Skeletal muscle tissue (tissue), 4 donors: ENCODE results near the gene ZSCAN10. TPM values are rescaled to one million over a fixed set of nuclear protein-coding genes. Genes with fewer than 3 reads are reported as not detected.
"Not testable (repeated sequence)": the region's sequence is repeated elsewhere in the genome, so short reads cannot be mapped to it uniquely, and the experiment has no call there.

Experiments
- H3K27ac ChIP-seq: one replicate; pipeline ENCODE4 v1.7.0; 2013; ENCODE audit warnings: mild to moderate bottlenecking, low read depth, low read length, inconsistent platforms
- H3K27me3 ChIP-seq, 3 donors: one replicate each; pipeline ENCODE4 v1.7.0; 2013; ENCODE audit warnings: low read length in 3 of 3; ENCODE audit not compliant: control insufficient read depth in 3 of 3, insufficient read depth in 3 of 3
- H3K36me3 ChIP-seq, 3 donors: one replicate each; pipeline ENCODE4 v1.7.0; 2013; ENCODE audit warnings: low read length in 3 of 3; ENCODE audit not compliant: control insufficient read depth in 3 of 3, insufficient read depth in 3 of 3
- H3K4me1 ChIP-seq, 3 donors: one replicate each; pipeline ENCODE4 v1.7.0; 2013; ENCODE audit warnings: low read length in 3 of 3, mild to moderate bottlenecking in 3 of 3; ENCODE audit not compliant: control insufficient read depth in 3 of 3, insufficient read depth in 3 of 3
- H3K4me3 ChIP-seq, 3 donors: one replicate each; pipeline ENCODE4 v1.7.0; 2013; ENCODE audit warnings: low read length in 3 of 3
- H3K9ac ChIP-seq, 3 donors: one replicate each; pipeline ENCODE4 v1.7.0; 2013; ENCODE audit warnings: low read length in 3 of 3, mild to moderate bottlenecking in 3 of 3, moderate library complexity in 2 of 3, low read depth in 1 of 3
- H3K9me3 ChIP-seq, 3 donors: one replicate each; pipeline ENCODE4 v1.7.0; 2013; ENCODE audit warnings: low read length in 3 of 3; ENCODE audit not compliant: control insufficient read depth in 3 of 3
- total RNA-seq: library from RNA; depleted of rRNA; stranded (reverse); fragments of >200 nt; gene quantifications from one replicate; pipeline ENCODE4 v1.2.3, GENCODE V29; 2014
- donor health status: Osteomylitis.

ZSCAN10 gene
- total RNA-seq, 1 donor from 2014 or later = not detected

DNA sequence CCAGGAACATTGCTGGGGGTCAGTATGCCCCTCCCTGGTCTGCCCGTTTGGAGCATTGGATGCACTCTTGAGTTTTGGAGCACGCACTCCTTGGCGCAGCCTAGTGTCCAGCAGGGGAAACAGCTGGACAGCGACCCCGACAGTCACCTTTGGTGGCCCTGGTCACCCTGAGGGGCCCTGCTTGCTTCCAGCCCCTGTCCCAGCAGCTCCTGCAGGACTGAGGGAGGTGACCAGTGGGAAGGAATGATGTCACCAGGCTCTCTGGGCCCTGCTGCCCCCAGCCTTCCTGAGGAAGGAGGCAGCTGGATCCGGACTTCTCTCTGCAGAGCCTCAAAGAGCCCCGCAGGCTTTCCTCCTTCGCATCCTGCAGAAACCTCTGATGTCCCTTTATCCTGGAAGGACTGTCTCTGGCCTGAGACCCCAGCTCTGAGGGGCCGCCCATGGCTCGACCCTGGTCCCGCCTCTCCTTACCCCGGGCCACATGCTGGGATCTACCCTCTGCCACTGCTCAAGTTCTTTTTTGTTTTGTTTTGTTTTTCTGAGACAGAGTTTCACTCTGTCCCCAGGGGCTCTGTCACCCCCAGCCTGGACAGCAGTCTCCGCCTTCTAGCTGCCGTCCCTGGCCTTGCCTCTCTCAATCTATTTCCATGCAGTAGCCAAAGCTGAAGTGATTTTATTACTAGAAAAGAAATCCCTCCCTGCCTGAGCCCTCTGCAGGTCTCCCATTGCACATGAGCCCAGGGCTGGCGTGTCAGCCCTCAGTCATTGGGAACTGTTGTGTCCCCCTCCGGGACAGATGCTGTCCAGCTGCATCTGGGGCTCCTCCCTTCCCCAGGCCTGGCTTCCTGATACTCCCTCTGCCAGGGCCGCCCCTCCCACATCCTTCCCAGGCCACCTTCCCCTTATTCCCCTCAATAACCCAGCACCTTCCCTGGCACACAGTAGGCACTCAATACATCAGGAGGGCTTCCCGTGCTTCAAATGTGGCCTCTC, 11.6 kb downstream of the ZSCAN10 start:
- Histone ChIP-seq H3K4me1 (peaks cover 8 to 24% (median 17%) of the 10 kb centered on the region in 3 donors), H3K9ac (peak overlapping the region in 2 of 3 donors; percentile 61 to 70), H3K27ac (peak overlapping the region; percentile 45), H3K9me3 (no peaks in the 10 kb centered on the region), H3K4me3 (peak overlapping the region in 2 of 3 donors; percentile 50 to 51), H3K27me3 (peaks cover 0 to 6% (median 4%) of the 10 kb centered on the region in 3 donors), H3K36me3 (no peaks in the 10 kb centered on the region)

- H3K36me3 ChIP-seq = no peaks in the 10 kb centered on the region
- H3K9me3 ChIP-seq = no peaks in the 10 kb centered on the region
- peak overlapping the region; percentile 50 to 52 (median 51) for H3K4me3 ChIP-seq
- H3K27me3 ChIP-seq = no peaks in the 10 kb centered on the region
- H3K9ac ChIP-seq = peak overlapping the region; percentile 56 to 70 (median 61)
- H3K27ac ChIP-seq = peak overlapping the region; percentile 45
- peaks cover 8 to 24% (median 17%) of the 10 kb centered on the region in 3 donors for H3K4me1 ChIP-seq
Observed at GRCh38 chr16:3086596-3087242, 12.4 kb downstream of the ZSCAN10 start.

- Histone ChIP-seq H3K27ac (peak overlapping the region; percentile 45), H3K4me1 (peaks cover 8 to 24% (median 17%) of the 10 kb centered on the region in 3 donors), H3K27me3 (no peaks in the 10 kb centered on the region), H3K4me3 (peak overlapping the region in 1 of 3 donors; percentile 51), H3K9ac (peak overlapping the region in 2 of 3 donors; percentile 56 to 70), H3K36me3 (no peaks in the 10 kb centered on the region), H3K9me3 (no peaks in the 10 kb centered on the region)
Observed at GRCh38 chr16:3085868-3086595, 13.1 kb downstream of the ZSCAN10 start.

GRCh38 chr16:3084969-3085670, 14.0 kb downstream of the ZSCAN10 start:
- Histone ChIP-seq H3K9ac (no peak overlapping the region), H3K4me3 (no peak overlapping the region), H3K9me3 (no peaks in the 10 kb centered on the region), H3K36me3 (no peaks in the 10 kb centered on the region), H3K27ac (no peak overlapping the region), H3K4me1 (peaks cover 8 to 24% (median 17%) of the 10 kb centered on the region in 3 donors), H3K27me3 (no peaks in the 10 kb centered on the region)

DNA sequence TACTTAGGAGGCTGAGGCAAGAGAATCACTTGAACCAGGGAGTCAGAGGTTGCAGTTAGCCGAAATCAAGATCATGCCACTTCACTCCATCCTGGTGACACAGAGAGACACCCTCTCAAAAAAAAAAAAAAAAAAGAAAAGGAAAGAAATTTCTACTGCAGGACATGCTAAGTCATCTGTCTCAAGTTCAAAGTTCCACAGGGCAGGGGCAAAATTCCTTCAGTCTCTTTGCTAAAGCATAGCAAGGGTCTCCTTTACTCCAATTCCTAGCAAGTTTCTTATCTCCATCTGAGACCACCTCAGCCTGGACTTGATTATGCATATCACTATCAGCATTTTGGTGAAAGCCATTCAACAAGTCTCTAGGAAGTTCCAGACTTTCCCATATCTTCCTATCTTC, 14.6 kb downstream of the ZSCAN10 start:
- H3K27me3 ChIP-seq = no peaks in the 10 kb centered on the region
- H3K9ac ChIP-seq = no peak overlapping the region
- H3K27ac ChIP-seq = no peak overlapping the region
- no peaks in the 10 kb centered on the region for H3K36me3 ChIP-seq
- H3K4me3 ChIP-seq = no peak overlapping the region
- no peaks in the 10 kb centered on the region for H3K9me3 ChIP-seq
- H3K4me1 ChIP-seq = peaks cover 8 to 24% (median 17%) of the 10 kb centered on the region in 3 donors

GRCh38 chr16:3083408-3083807, 15.7 kb downstream of the ZSCAN10 start:
- peaks cover 8 to 18% (median 15%) of the 10 kb centered on the region in 3 donors for H3K4me1 ChIP-seq
- H3K9ac ChIP-seq, H3K36me3 ChIP-seq, H3K27me3 ChIP-seq, H3K9me3 ChIP-seq, H3K27ac ChIP-seq, H3K4me3 ChIP-seq: not testable (repeated sequence)

DNA sequence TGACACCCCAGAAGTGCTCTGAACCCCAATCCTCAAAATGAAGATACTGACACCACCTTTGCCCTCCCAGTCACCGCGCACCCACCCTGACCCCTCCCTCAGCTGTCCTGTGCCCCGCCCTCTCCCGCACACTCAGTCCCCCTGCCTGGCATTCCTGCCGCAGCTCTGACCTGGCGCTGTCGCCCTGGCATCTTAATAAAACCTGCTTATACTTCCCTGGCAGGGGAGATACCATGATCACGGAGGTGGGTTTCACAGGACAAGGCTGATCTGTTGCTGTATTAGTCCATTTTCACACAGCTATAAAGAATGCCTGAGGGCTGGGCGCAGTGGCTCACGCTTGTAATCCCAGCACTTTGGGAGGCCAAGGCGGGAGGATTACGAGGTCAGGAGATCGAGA, 17.1 kb downstream of the ZSCAN10 start:
- H3K27me3 ChIP-seq, H3K9ac ChIP-seq, H3K4me3 ChIP-seq, H3K36me3 ChIP-seq, H3K9me3 ChIP-seq, H3K4me1 ChIP-seq, H3K27ac ChIP-seq: not testable (repeated sequence)

- Histone ChIP-seq H3K36me3 (no peaks in the 10 kb centered on the region), H3K27ac (no peak overlapping the region), H3K4me3 (no peak overlapping the region), H3K9ac (no peak overlapping the region), H3K9me3 (no peaks in the 10 kb centered on the region), H3K27me3 (no peaks in the 10 kb centered on the region), H3K4me1 (peaks cover 0 to 2% (median 0%) of the 10 kb centered on the region in 3 donors)
Observed at GRCh38 chr16:3080024-3080423, 19.1 kb downstream of the ZSCAN10 start.

GRCh38 chr16:3076577-3076976, 22.5 kb downstream of the ZSCAN10 start:
- Histone ChIP-seq H3K27me3 (peaks cover 0 to 4% (median 4%) of the 10 kb centered on the region in 3 donors), H3K9me3 (no peaks in the 10 kb centered on the region), H3K4me3 (no peak overlapping the region), H3K36me3 (no peaks in the 10 kb centered on the region), H3K9ac (no peak overlapping the region), H3K4me1 (peaks cover 0 to 6% (median 5%) of the 10 kb centered on the region in 3 donors), H3K27ac (no peak overlapping the region)
